HEK293 (cell line): ENCODE measurements around the gene IFI30.

Source experiments
- ELK4 ChIP-seq: IDR thresholded peaks from 2 replicates; pipeline ENCODE4 v1.6.1; 2011; ENCODE audit warnings: mild to moderate bottlenecking, low read depth, low read length, borderline replicate concordance
- HOXD13 ChIP-seq: sonication (generic); formaldehyde crosslinking; IDR thresholded peaks from 2 replicates; pipeline ENCODE4 v1.8.0; 2022; ENCODE audit warnings: missing genetic modification reagents, borderline replicate concordance
- IKZF3 ChIP-seq: fragments of 450-650 bp; IDR thresholded peaks from 2 replicates; pipeline ENCODE4 v1.5.0; 2018; ENCODE audit warnings: missing biosample characterization, mild to moderate bottlenecking, missing genetic modification characterization, moderate library complexity
- KLF17 ChIP-seq: fragments of 450-650 bp; formaldehyde crosslinking; IDR thresholded peaks from 2 replicates; pipeline ENCODE4 v1.5.1; 2016; ENCODE audit warnings: missing biosample characterization, missing genetic modification characterization
- KLF7 ChIP-seq: fragments of 450-650 bp; formaldehyde crosslinking; IDR thresholded peaks from 2 replicates; pipeline ENCODE4 v1.5.1; 2016; ENCODE audit warnings: missing biosample characterization, missing genetic modification characterization, borderline replicate concordance
- PRDM4 ChIP-seq: fragments of 450-650 bp; formaldehyde crosslinking; IDR thresholded peaks from 2 replicates; pipeline ENCODE4 v1.5.1; 2017; ENCODE audit warnings: missing biosample characterization, missing genetic modification characterization
- SALL2 ChIP-seq: fragments of 450-650 bp; formaldehyde crosslinking; IDR thresholded peaks from 2 replicates; pipeline ENCODE4 v1.5.0; 2017; ENCODE audit warnings: missing biosample characterization, mild to moderate bottlenecking, missing genetic modification characterization, borderline replicate concordance
- SP2 ChIP-seq: fragments of 450-650 bp; formaldehyde crosslinking; IDR thresholded peaks from 2 replicates; pipeline ENCODE4 v1.5.1; 2016; ENCODE audit warnings: missing biosample characterization, missing genetic modification characterization
- SP3 ChIP-seq: fragments of 450-650 bp; formaldehyde crosslinking; IDR thresholded peaks from 2 replicates; pipeline ENCODE4 v1.5.1; 2016; ENCODE audit warnings: missing biosample characterization, missing genetic modification characterization
- SP7 ChIP-seq: fragments of 450-650 bp; formaldehyde crosslinking; IDR thresholded peaks from 2 replicates; pipeline ENCODE4 v1.5.1; 2016; ENCODE audit warnings: missing biosample characterization, missing genetic modification characterization
- ZBTB10 ChIP-seq: fragments of 450-650 bp; formaldehyde crosslinking; IDR thresholded peaks from 2 replicates; pipeline ENCODE4 v1.5.1; 2016; ENCODE audit warnings: missing biosample characterization, missing genetic modification characterization
- ZFP3 ChIP-seq: fragments of 450-650 bp; formaldehyde crosslinking; IDR thresholded peaks from 2 replicates; pipeline ENCODE4 v1.5.1; 2016; ENCODE audit warnings: low read depth, missing biosample characterization, missing genetic modification characterization
- ZNF211 ChIP-seq: fragments of 450-650 bp; formaldehyde crosslinking; IDR thresholded peaks from 2 replicates; pipeline ENCODE4 v1.5.1; 2016; ENCODE audit warnings: low read depth, missing biosample characterization, missing genetic modification characterization
- ZNF223 ChIP-seq: fragments of 450-650 bp; formaldehyde crosslinking; IDR thresholded peaks from 2 replicates; pipeline ENCODE4 v1.5.1; 2016; ENCODE audit warnings: missing biosample characterization, missing genetic modification characterization
- ZNF24 ChIP-seq: fragments of 450-650 bp; formaldehyde crosslinking; IDR thresholded peaks from 2 replicates; pipeline ENCODE4 v1.5.1; 2016; ENCODE audit warnings: missing biosample characterization, missing genetic modification characterization
- ZNF26 ChIP-seq: fragments of 450-650 bp; formaldehyde crosslinking; IDR thresholded peaks from 2 replicates; pipeline ENCODE4 v1.5.1; 2016; ENCODE audit warnings: missing biosample characterization, missing genetic modification characterization
- ZNF398 ChIP-seq: fragments of 450-650 bp; formaldehyde crosslinking; IDR thresholded peaks from 2 replicates; pipeline ENCODE4 v1.5.1; 2017; ENCODE audit warnings: missing biosample characterization, missing genetic modification characterization
- ZNF423 ChIP-seq: fragments of 450-650 bp; formaldehyde crosslinking; IDR thresholded peaks from 2 replicates; pipeline ENCODE4 v1.5.1; 2016; ENCODE audit warnings: missing biosample characterization, missing genetic modification characterization
- ZNF501 ChIP-seq: fragments of 450-650 bp; formaldehyde crosslinking; IDR thresholded peaks from 2 replicates; pipeline ENCODE4 v1.5.1; 2016; ENCODE audit warnings: missing biosample characterization, missing genetic modification characterization
- ZNF513 ChIP-seq: fragments of 450-650 bp; IDR thresholded peaks from 2 replicates; pipeline ENCODE4 v1.5.1; 2018; ENCODE audit warnings: missing biosample characterization, missing genetic modification characterization
- ZNF600 ChIP-seq: fragments of 450-650 bp; formaldehyde crosslinking; IDR thresholded peaks from 2 replicates; pipeline ENCODE4 v1.5.1; 2016; ENCODE audit warnings: missing biosample characterization, missing genetic modification characterization
- ZNF704 ChIP-seq: fragments of 450-650 bp; formaldehyde crosslinking; IDR thresholded peaks from 2 replicates; pipeline ENCODE4 v1.5.1; 2016; ENCODE audit warnings: missing biosample characterization, missing genetic modification characterization
- ZNF707 ChIP-seq: fragments of 450-650 bp; formaldehyde crosslinking; IDR thresholded peaks from 2 replicates; pipeline ENCODE4 v1.5.1; 2016; ENCODE audit warnings: missing biosample characterization, missing genetic modification characterization
- ZNF776 ChIP-seq: fragments of 450-650 bp; formaldehyde crosslinking; IDR thresholded peaks from 2 replicates; pipeline ENCODE4 v1.5.0; 2017; ENCODE audit warnings: missing biosample characterization, missing genetic modification characterization, borderline replicate concordance
- ZNF837 ChIP-seq: fragments of 450-650 bp; formaldehyde crosslinking; IDR thresholded peaks from 2 replicates; pipeline ENCODE4 v1.5.1; 2016; ENCODE audit warnings: missing biosample characterization, missing genetic modification characterization
- ZXDB ChIP-seq: fragments of 450-650 bp; formaldehyde crosslinking; IDR thresholded peaks from 2 replicates; pipeline ENCODE4 v1.5.1; 2016; ENCODE audit warnings: missing biosample characterization, missing genetic modification characterization

The IFI30 gene

GRCh38 chr19:18157465-18158063 lies 16.0 kb upstream of the IFI30 start (continued):
- TF ChIP-seq ZNF398 (tag by site-specific recombination) (peak; percentile 37; the same call in 1 of the 2 replicates), SALL2 (tag by site-specific recombination) (no peak), ZNF600 (tag by site-specific recombination) (peak; percentile 89), HOXD13 (CRISPR knock-in tag) (no peak), ZNF707 (tag by site-specific recombination) (no peak), ZFP3 (tag by site-specific recombination) (no peak), ZNF211 (tag by site-specific recombination) (no peak), ZNF423 (tag by site-specific recombination) (peak; percentile 63; the same call in 1 of the 2 replicates), ZNF776 (tag by site-specific recombination) (no peak), ELK4 (no peak), ZNF837 (no peak), ZNF223 (tag by site-specific recombination) (no peak), ZNF704 (tag by site-specific recombination) (no peak), SP7 (tag by site-specific recombination) (peak; percentile 37; the same call in 1 of the 2 replicates), ZNF501 (tag by site-specific recombination) (0 out of 2 replicates have a peak, but pooled peaks have one; percentile 20), SP3 (tag by site-specific recombination) (peak; percentile 1), ZNF26 (no peak), SP2 (peak; percentile 71), ZBTB10 (tag by site-specific recombination) (peak; percentile 93), KLF17 (tag by site-specific recombination) (no peak), PRDM4 (no peak), IKZF3 (tag by site-specific recombination) (0 out of 2 replicates have a peak, but pooled peaks have one; percentile 50), ZNF24 (tag by site-specific recombination) (peak; percentile 37; the same call in 1 of the 2 replicates), ZXDB (tag by site-specific recombination) (peak; percentile 100), KLF7 (tag by site-specific recombination) (peak; percentile 67; the same call in 1 of the 2 replicates), ZNF513 (tag by site-specific recombination) (no peak)
